GM12878 (cell line): ENCODE results near the gene COL27A1. TPM values are rescaled to one million over a fixed set of nuclear protein-coding genes. Genes with fewer than 3 reads are reported as not detected.

Source experiments
- ATAC-seq: fragments of 200-7000 bp; cut with Tn5 transposase; 3 replicates; pipeline ENCODE4 v1.9.1; 2020; ENCODE audit warnings: mild to moderate bottlenecking, moderate library complexity
- BruUV-seq: library from RNA; stranded (reverse); fragments of 400-500 nt; replicated peaks from 2 replicates; lab custom pipeline; 2021; lab: Mats Ljungman, UMichigan
- CTCF ChIA-PET: fragments of 300-600 bp; sonication (Branson Sonifier 250); formaldehyde crosslinking; extraction: SDS; loops from one replicate; lab custom pipeline; 2021; ENCODE audit warnings: inconsistent platforms; lab: Yijun Ruan, JAX
- POLR2A ChIA-PET: fragments of 350-600 bp; formaldehyde crosslinking; extraction: SDS; loops from one replicate; lab custom pipeline; 2021; ENCODE audit warnings: inconsistent platforms; lab: Charles Lee
- RAD21 ChIA-PET: fragments of 300-600 bp; sonication (Branson Sonifier 250); formaldehyde crosslinking; loops from one replicate; lab custom pipeline; 2023; ENCODE audit warnings: antibody characterized with exemption; ENCODE audit not compliant: unreplicated experiment; lab: Charles Lee
- SMC1A ChIA-PET: fragments of 300-600 bp; sonication (Branson Sonifier 250); formaldehyde crosslinking; loops from one replicate; lab custom pipeline; 2023; ENCODE audit not compliant: unreplicated experiment, uncharacterized antibody; lab: Charles Lee
- DNase-seq: peaks from one replicate; pipeline ENCODE4 v3.0.0-alpha.2; 2011; ENCODE audit warnings: low read depth, low spot score
- FAIRE-seq: peaks from 3 replicates; lab custom pipeline; 2011; peaks lifted over from hg19 to GRCh38; lab: Jason Lieb, UNC
- H2AFZ ChIP-seq: 2 replicates; pipeline ENCODE4 v1.6.0; 2011; ENCODE audit warnings: low read depth, low read length, control low read depth; ENCODE audit not compliant: control insufficient read depth
- H3K27ac ChIP-seq: 2 replicates; pipeline ENCODE4 v1.5.1; 2011; ENCODE audit warnings: control low read depth; ENCODE audit not compliant: control insufficient read depth, insufficient read depth
- H3K27me3 ChIP-seq, 2 experiments: replicated peaks in 1 of 2; 2 replicates each; pipeline versions ENCODE4 v1.6.0 to v1.6.1; 2011; ENCODE audit warnings: low read length in 1 of 2; ENCODE audit not compliant: control insufficient read depth in 2 of 2, insufficient read depth in 2 of 2
- H3K36me3 ChIP-seq, 2 experiments: 2 replicates each; pipeline ENCODE4 v1.5.1; 2011; ENCODE audit warnings: low read length in 1 of 2; ENCODE audit not compliant: control insufficient read depth in 2 of 2, insufficient read depth in 2 of 2
- H3K4me1 ChIP-seq: 2 replicates; pipeline ENCODE4 v1.6.1; 2011; ENCODE audit warnings: mild to moderate bottlenecking, low read length, moderate library complexity, mixed read lengths; ENCODE audit not compliant: control insufficient read depth, insufficient read depth
- H3K4me2 ChIP-seq: 2 replicates; pipeline ENCODE4 v1.6.0; 2011; ENCODE audit warnings: control low read depth; ENCODE audit not compliant: control insufficient read depth, insufficient read depth
- H3K4me3 ChIP-seq: fragments of 200-600 bp; sonication (generic); 2 replicates; pipeline ENCODE4 v1.5.1; 2016
- H3K79me2 ChIP-seq: 2 replicates; pipeline ENCODE4 v1.6.0; 2011; ENCODE audit warnings: low read length; ENCODE audit not compliant: control insufficient read depth, insufficient read depth
- H3K9ac ChIP-seq: 2 replicates; pipeline ENCODE4 v1.8.0; 2011; ENCODE audit warnings: low read length, control low read depth, mixed read lengths; ENCODE audit not compliant: control insufficient read depth, insufficient read depth
- H3K9me3 ChIP-seq: replicated peaks from 3 replicates; pipeline ENCODE4 v1.5.1; 2011; ENCODE audit warnings: mild to moderate bottlenecking, low read length; ENCODE audit not compliant: control insufficient read depth, insufficient read depth
- H4K20me1 ChIP-seq: 2 replicates; pipeline ENCODE4 v1.6.0; 2011; ENCODE audit not compliant: control insufficient read depth, insufficient read depth
- CHD2 ChIP-seq: IDR thresholded peaks from 2 replicates; pipeline ENCODE4 v1.6.1; 2011; ENCODE audit warnings: low read depth, low read length, improper control_type of control experiment, borderline replicate concordance
- HDAC2 ChIP-seq: fragments of 200-600 bp; sonication (generic); IDR thresholded peaks from 2 replicates; pipeline ENCODE4 v1.6.1; 2017
- IKZF1 ChIP-seq: fragments of 450-650 bp; conservative IDR thresholded peaks from 2 replicates; pipeline ENCODE4 v1.6.1; 2017; ENCODE audit warnings: antibody characterized with exemption, mild to moderate bottlenecking
- NBN ChIP-seq: fragments of 450-650 bp; IDR thresholded peaks from 2 replicates; pipeline ENCODE4 v1.6.1; 2016
- TCF12 ChIP-seq: IDR thresholded peaks from 2 replicates; pipeline ENCODE4 v1.6.1; 2011; ENCODE audit warnings: low read depth, mild to moderate bottlenecking, low read length
- ZNF24 ChIP-seq: fragments of 450-650 bp; IDR thresholded peaks from 2 replicates; pipeline ENCODE4 v1.6.1; 2017; ENCODE audit warnings: antibody characterized with exemption, mild to moderate bottlenecking
- ZNF622 ChIP-seq: fragments of 450-650 bp; IDR thresholded peaks from 2 replicates; pipeline ENCODE4 v1.6.1; 2017; ENCODE audit warnings: mild to moderate bottlenecking, inconsistent platforms
- WGBS: methylation state at CpG from one replicate; pipeline ENCODE4 v1.1.6; 2016; ENCODE audit warnings: low lambda C conversion rate; ENCODE audit not compliant: insufficient replicate concordance, insufficient coverage; ENCODE audit errors: missing lambda C conversion rate; 5-methylcytosine and 5-hydroxymethylcytosine counted together
- in situ Hi-C: fragments of 300-500 bp; cut with MboI; formaldehyde crosslinking; loops from 9 replicates; pipeline ENCODE4 v1.14.3; 2018; ENCODE audit warnings: mixed read lengths
- intact Hi-C: fragments of 100-400 bp; cut with micrococcal nuclease; formaldehyde crosslinking; loops from one replicate; pipeline ENCODE4 v1.14.2; 2022; ENCODE audit not compliant: unreplicated experiment
- polyA plus RNA-seq, 11 experiments: library from polyadenylated mRNA; depleted of rRNA in 4 of 11; unstranded in 6 of 11; stranded (reverse) in 5 of 11; fragments of >200 nt; fragmentation: Nextera tagmentation in 4 of 11; fragmentation: Illumina TruSeq in 1 of 11; extraction: Ambion mirVana in 4 of 11; extraction: Trizol in 1 of 11; gene quantifications; 1 replicate in 1 of 11; 2 replicates in 10 of 11; pipeline versions ENCODE4 v1.2.1 to v1.2.3, GENCODE V29; 2011 to 2016; ENCODE audit warnings: inconsistent platforms in 2 of 11, missing spikeins in 2 of 11, low read depth in 1 of 11
- total RNA-seq, 4 experiments: library from RNA; depleted of rRNA in 3 of 4; stranded (reverse); fragments of >200 nt in 3 of 4; fragmentation: Illumina TruSeq in 1 of 4; extraction: Trizol in 1 of 4; gene quantifications; 2 replicates each; pipeline versions ENCODE4 v1.2.1 to v1.2.3, GENCODE V29; 2013 to 2021
- TF ChIP-seq, protein P1 (sequence below): fragments of 450-650 bp; IDR thresholded peaks from 2 replicates; pipeline ENCODE4 v1.6.1; 2017; ENCODE audit warnings: antibody characterized with exemption, mild to moderate bottlenecking, moderate library complexity
- TF ChIP-seq, protein P2 (sequence below): IDR thresholded peaks from 2 replicates; pipeline ENCODE4 v1.6.1; 2012; ENCODE audit warnings: improper control_type of control experiment, low read depth, low read length; ENCODE audit not compliant: insufficient replicate concordance

COL27A1 gene
- total and polyA plus RNA-seq, 10 of the 15 experiments (the other 5 are each of a cell fraction or from before 2014, with no cell fraction given) = 0.10 TPM; not detected in 9

DNA sequence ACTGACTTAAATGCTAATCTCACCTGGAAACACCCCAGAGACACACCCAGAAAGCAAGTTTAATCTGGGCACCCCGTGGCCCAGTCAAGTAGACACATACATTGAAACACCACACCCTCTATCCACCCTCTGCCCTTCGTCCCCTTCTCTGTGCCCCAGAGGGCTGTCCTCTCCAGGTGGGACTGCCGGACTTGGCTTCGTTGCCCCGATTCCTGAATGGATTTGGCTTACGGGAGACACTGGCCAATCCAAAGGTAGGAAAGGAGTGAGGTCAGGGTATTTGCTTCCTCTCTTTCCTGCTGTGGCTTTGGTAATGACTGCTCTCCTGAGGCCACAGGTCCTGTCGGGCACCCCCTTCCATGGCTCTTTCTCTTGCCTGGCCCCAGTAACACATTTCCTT, 25.2 kb upstream of the COL27A1 start:
- no peak for DNase-seq
- no peak overlapping the region for H3K27ac ChIP-seq
- TF ChIP-seq HDAC2 = no peak
- TF ChIP-seq ZNF622 = no peak
- TF ChIP-seq, protein P1, sequence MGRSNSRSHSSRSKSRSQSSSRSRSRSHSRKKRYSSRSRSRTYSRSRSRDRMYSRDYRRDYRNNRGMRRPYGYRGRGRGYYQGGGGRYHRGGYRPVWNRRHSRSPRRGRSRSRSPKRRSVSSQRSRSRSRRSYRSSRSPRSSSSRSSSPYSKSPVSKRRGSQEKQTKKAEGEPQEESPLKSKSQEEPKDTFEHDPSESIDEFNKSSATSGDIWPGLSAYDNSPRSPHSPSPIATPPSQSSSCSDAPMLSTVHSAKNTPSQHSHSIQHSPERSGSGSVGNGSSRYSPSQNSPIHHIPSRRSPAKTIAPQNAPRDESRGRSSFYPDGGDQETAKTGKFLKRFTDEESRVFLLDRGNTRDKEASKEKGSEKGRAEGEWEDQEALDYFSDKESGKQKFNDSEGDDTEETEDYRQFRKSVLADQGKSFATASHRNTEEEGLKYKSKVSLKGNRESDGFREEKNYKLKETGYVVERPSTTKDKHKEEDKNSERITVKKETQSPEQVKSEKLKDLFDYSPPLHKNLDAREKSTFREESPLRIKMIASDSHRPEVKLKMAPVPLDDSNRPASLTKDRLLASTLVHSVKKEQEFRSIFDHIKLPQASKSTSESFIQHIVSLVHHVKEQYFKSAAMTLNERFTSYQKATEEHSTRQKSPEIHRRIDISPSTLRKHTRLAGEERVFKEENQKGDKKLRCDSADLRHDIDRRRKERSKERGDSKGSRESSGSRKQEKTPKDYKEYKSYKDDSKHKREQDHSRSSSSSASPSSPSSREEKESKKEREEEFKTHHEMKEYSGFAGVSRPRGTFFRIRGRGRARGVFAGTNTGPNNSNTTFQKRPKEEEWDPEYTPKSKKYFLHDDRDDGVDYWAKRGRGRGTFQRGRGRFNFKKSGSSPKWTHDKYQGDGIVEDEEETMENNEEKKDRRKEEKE = no peak
- TF ChIP-seq CHD2 = no peak
- TF ChIP-seq IKZF1 = no peak
- no peak for TF ChIP-seq TCF12
- no peak for TF ChIP-seq ZNF24
- TF ChIP-seq NBN = no peak
- TF ChIP-seq, protein P2, sequence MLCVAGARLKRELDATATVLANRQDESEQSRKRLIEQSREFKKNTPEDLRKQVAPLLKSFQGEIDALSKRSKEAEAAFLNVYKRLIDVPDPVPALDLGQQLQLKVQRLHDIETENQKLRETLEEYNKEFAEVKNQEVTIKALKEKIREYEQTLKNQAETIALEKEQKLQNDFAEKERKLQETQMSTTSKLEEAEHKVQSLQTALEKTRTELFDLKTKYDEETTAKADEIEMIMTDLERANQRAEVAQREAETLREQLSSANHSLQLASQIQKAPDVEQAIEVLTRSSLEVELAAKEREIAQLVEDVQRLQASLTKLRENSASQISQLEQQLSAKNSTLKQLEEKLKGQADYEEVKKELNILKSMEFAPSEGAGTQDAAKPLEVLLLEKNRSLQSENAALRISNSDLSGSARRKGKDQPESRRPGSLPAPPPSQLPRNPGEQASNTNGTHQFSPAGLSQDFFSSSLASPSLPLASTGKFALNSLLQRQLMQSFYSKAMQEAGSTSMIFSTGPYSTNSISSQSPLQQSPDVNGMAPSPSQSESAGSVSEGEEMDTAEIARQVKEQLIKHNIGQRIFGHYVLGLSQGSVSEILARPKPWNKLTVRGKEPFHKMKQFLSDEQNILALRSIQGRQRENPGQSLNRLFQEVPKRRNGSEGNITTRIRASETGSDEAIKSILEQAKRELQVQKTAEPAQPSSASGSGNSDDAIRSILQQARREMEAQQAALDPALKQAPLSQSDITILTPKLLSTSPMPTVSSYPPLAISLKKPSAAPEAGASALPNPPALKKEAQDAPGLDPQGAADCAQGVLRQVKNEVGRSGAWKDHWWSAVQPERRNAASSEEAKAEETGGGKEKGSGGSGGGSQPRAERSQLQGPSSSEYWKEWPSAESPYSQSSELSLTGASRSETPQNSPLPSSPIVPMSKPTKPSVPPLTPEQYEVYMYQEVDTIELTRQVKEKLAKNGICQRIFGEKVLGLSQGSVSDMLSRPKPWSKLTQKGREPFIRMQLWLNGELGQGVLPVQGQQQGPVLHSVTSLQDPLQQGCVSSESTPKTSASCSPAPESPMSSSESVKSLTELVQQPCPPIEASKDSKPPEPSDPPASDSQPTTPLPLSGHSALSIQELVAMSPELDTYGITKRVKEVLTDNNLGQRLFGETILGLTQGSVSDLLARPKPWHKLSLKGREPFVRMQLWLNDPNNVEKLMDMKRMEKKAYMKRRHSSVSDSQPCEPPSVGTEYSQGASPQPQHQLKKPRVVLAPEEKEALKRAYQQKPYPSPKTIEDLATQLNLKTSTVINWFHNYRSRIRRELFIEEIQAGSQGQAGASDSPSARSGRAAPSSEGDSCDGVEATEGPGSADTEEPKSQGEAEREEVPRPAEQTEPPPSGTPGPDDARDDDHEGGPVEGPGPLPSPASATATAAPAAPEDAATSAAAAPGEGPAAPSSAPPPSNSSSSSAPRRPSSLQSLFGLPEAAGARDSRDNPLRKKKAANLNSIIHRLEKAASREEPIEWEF = no peak
- TF ChIP-seq, all 136 proteins: peak for 0
- no peak overlapping the region for H2AFZ ChIP-seq
- no peak overlapping the region for H3K4me2 ChIP-seq
- no TSS peak for BruUV-seq
- ChIA-PET SMC1A (no interaction called here), RAD21 (no interaction called here), CTCF (no interaction called here), POLR2A (no interaction called here)
- WGBS = 23% methylated on average over 7 of the region's 7 CpGs
- H3K36me3 ChIP-seq = no peaks in the 10 kb centered on the region
- H3K4me1 ChIP-seq = no peaks in the 10 kb centered on the region
- H3K79me2 ChIP-seq = no peaks in the 10 kb centered on the region
- H3K27me3 ChIP-seq = no peaks in the 10 kb centered on the region; a peak in 2 of 4 replicates
- ATAC-seq (no peak), FAIRE-seq (no peak)
- no peaks in the 10 kb centered on the region for H4K20me1 ChIP-seq
- intact Hi-C loops (no loop called here), in situ Hi-C loops (no loop called here)
- H3K9ac ChIP-seq = no peak overlapping the region
- H3K9me3 ChIP-seq = no peaks in the 10 kb centered on the region
- no peak overlapping the region for H3K4me3 ChIP-seq
